GM12873 (cell line): ENCODE data around the gene TEX19.

Experiments used
- TF ChIP-seq, protein P1 (sequence below): IDR thresholded peaks from 2 replicates; pipeline ENCODE4 v1.5.1; 2012; ENCODE audit warnings: low read depth, mild to moderate bottlenecking, moderate library complexity, low read length, control low read depth; ENCODE audit not compliant: insufficient read depth; ENCODE audit errors: missing control alignments

TEX19 gene

GRCh38 chr17:82329683-82330321 is 29.2 kb upstream of the TEX19 start:
- TF ChIP-seq, protein P1, sequence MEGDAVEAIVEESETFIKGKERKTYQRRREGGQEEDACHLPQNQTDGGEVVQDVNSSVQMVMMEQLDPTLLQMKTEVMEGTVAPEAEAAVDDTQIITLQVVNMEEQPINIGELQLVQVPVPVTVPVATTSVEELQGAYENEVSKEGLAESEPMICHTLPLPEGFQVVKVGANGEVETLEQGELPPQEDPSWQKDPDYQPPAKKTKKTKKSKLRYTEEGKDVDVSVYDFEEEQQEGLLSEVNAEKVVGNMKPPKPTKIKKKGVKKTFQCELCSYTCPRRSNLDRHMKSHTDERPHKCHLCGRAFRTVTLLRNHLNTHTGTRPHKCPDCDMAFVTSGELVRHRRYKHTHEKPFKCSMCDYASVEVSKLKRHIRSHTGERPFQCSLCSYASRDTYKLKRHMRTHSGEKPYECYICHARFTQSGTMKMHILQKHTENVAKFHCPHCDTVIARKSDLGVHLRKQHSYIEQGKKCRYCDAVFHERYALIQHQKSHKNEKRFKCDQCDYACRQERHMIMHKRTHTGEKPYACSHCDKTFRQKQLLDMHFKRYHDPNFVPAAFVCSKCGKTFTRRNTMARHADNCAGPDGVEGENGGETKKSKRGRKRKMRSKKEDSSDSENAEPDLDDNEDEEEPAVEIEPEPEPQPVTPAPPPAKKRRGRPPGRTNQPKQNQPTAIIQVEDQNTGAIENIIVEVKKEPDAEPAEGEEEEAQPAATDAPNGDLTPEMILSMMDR, result no peak

DNA sequence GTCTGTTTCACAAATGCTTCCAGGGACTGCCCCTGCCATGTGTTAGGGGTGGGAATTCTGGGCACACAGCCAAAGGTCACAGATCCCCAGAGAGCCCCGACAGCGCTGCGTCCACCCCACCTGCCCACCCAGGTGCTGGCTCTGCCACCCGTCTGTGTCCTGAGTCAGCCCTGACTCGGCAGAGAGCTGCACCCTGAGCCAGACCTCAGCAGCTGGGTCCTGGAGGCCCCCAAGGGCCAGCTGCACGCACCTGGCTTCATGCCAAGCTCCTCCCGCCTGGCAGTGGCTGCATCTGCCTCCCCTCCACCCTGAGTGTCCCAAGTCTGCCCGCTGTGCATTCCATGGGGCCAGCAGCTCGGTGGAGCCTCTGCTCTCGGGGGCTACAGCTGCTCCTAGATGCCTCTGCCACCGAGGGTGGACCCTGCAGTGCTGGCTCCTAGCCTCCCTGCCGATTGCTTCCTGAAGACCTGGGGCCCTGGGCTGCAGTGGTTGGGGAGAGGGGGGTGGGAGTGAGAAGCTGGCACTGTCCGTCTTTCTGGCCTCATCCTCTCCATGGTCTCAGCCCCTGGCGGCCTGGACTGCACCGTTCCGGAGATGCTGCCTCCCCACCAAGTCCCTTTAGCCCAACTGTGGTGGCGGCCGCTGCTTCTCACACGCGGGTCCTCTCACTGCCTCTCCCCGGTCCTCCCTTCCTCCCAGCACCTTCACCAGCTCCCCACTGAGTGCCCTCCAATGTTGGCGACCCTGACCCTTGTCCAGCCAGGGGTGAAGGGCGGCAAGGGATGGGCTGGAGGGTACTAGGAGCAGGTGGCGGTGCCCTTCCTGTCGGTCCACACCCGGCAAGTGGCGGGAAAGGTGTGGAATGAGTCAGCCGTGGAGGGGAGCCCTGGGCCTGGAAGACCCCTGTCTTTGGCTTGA is 28.5 kb upstream of the TEX19 start:
- TF ChIP-seq, protein P1, result no peak

GRCh38 chr17:82331345-82331939 is 27.6 kb upstream of the TEX19 start:
- TF ChIP-seq, protein P1, result no peak

GRCh38 chr17:82332669-82333278 is 26.3 kb upstream of the TEX19 start:
- TF ChIP-seq, protein P1, result no peak

DNA sequence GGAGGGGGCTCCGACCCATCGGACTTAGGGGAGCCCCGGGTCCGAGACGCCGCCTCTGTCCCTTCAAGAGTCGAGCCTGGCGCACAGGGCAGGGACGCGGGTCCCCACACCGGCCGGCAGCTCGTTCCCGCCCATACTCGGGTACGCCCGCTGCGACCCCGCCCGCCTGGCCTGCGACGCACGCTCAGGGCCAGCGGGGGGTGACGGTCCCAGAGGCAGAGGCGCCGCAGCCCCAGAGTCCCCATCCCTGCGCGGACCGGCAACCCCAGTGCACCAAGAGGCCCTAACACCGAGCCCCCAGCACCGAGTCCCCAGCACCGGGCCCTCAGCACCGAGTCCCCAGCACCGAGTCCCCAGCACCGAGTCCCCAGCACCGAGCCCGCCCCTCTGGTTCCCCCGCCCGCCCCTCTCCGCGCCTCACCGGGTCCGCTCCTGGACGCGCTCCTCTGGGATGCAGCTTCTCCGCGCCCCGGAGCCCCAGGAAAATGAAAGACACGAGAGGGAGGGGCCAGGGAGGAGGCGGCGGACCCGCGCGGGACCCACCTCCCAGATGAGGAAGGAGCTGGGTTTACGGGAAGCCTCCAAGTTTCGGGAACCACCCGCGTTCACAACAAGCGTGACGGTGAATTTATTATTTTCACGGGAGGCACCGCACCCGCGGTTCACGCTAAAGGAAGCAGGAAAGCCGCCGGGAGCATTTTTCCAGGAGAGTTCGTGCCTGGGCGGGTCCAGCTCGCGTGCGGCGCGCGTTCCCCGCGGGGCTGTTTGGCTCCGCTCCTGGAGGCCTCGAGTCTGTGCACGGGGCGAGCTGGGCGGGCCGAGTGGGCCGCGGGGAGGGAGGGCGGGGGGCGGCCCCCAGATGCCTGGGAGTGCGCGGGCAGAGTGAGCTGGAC is 25.5 kb upstream of the TEX19 start, which contains the start of gene SECTM1:
SECTM1 (minus strand) TSS at position 488 of the 893 bp plus-strand sequence. CDS start 6,526 bp downstream, outside the sequence.
- TF ChIP-seq, protein P1, result no peak

- TF ChIP-seq, protein P1, result no peak
Measured at GRCh38 chr17:82334204-82334621, 24.8 kb upstream of the TEX19 start.
